ENCODE results near the gene C4orf36. TPM values are rescaled to one million over a fixed set of nuclear protein-coding genes. Genes with fewer than 3 reads are reported as not detected.

C4orf36 gene
- total and polyA plus RNA-seq, 2 donors: 0.42 to 0.82 TPM

DNA sequence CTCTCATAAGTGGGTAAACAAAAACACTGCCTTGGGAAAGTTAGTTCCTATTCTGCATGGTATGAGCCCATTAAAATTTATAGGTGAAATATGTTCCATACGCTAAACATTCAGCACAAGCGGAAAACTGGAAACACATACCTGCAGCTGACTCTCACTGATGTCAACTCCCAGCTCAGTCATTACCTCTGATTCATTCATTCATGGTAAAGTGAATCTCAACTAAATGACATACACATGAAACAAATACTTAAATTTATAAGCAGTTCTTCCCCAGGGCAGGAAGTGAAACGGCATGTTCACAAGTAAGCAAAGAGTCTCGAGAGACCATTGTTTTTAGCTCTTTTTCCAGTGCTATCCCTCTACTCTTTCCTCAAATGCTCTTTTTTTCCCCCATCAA is 44.7 kb downstream of the C4orf36 start:
- Histone ChIP-seq H3K36me3 (ENCODE audit: control insufficient read depth in 2 of 2, insufficient read depth in 2 of 2, low read length in 1 of 2) (no peaks in the 10 kb centered on the region), H3K4me1 (ENCODE audit: control insufficient read depth in 2 of 2, insufficient read depth in 2 of 2, low read length in 2 of 2) (no peaks in the 10 kb centered on the region), H3K4me3 (ENCODE audit: low read length in 2 of 2) (no peak overlapping the region), H3K27ac (ENCODE audit: low read depth in 1 of 2, low read length in 1 of 2) (no peak overlapping the region), H3K27me3 (ENCODE audit: control insufficient read depth in 2 of 2, insufficient read depth in 1 of 2, low read length in 1 of 2) (no peaks in the 10 kb centered on the region), H3K9me3 (ENCODE audit: control insufficient read depth in 2 of 2, insufficient read depth in 1 of 2, low read length in 1 of 2) (no peaks in the 10 kb centered on the region)
- WGBS: 93% methylated on average over 4 of the region's 4 CpGs
- no peak for DNase-seq (ENCODE audit: low read depth in 6 of 9, low spot score in 9 of 9)

GRCh38 chr4:86846921-86847320 is 45.3 kb downstream of the C4orf36 start:
- no peak overlapping the region for H3K27ac ChIP-seq (ENCODE audit: low read depth in 1 of 2, low read length in 1 of 2)
- no peak for DNase-seq (ENCODE audit: low read depth in 6 of 9, low spot score in 9 of 9)
- H3K36me3 ChIP-seq (ENCODE audit: control insufficient read depth in 2 of 2, insufficient read depth in 2 of 2, low read length in 1 of 2): no peaks in the 10 kb centered on the region
- no peaks in the 10 kb centered on the region for H3K4me1 ChIP-seq (ENCODE audit: control insufficient read depth in 2 of 2, insufficient read depth in 2 of 2, low read length in 2 of 2)
- H3K4me3 ChIP-seq (ENCODE audit: low read length in 2 of 2): no peak overlapping the region
- H3K27me3 ChIP-seq (ENCODE audit: control insufficient read depth in 2 of 2, insufficient read depth in 1 of 2, low read length in 1 of 2): no peaks in the 10 kb centered on the region
- H3K9me3 ChIP-seq (ENCODE audit: control insufficient read depth in 2 of 2, insufficient read depth in 1 of 2, low read length in 1 of 2): no peaks in the 10 kb centered on the region

DNA sequence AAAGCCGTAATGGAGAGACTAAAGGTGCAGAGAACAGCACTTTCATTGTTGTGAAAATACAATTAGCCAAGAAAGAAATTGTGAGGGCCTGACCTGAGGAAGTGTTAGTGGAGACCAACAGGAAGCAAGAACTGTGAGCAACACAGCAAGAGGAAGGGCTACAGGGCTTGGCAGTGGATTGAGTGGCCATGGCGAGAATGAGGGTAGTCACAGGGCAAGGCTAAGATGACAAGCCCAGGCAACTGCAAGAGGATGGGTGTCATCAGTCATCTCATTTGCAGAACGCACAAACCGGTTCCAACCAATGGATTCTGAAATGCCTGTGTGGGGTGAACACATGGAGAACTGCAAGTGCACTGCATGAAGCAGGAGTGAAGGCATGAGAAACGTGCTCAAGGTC is 46.6 kb downstream of the C4orf36 start:
- H3K4me1 ChIP-seq (ENCODE audit: control insufficient read depth in 2 of 2, insufficient read depth in 2 of 2, low read length in 2 of 2): no peaks in the 10 kb centered on the region
- 94% methylated on average over 5 of the region's 5 CpGs for WGBS
- no peaks in the 10 kb centered on the region for H3K36me3 ChIP-seq (ENCODE audit: control insufficient read depth in 2 of 2, insufficient read depth in 2 of 2, low read length in 1 of 2)
- H3K27ac ChIP-seq (ENCODE audit: low read depth in 1 of 2, low read length in 1 of 2): no peak overlapping the region
- no peaks in the 10 kb centered on the region for H3K9me3 ChIP-seq (ENCODE audit: control insufficient read depth in 2 of 2, insufficient read depth in 1 of 2, low read length in 1 of 2)
- DNase-seq (ENCODE audit: low read depth in 6 of 9, low spot score in 9 of 9): no peak
- H3K4me3 ChIP-seq (ENCODE audit: low read length in 2 of 2): no peak overlapping the region
- no peaks in the 10 kb centered on the region for H3K27me3 ChIP-seq (ENCODE audit: control insufficient read depth in 2 of 2, insufficient read depth in 1 of 2, low read length in 1 of 2)

GRCh38 chr4:86841309-86841708 is 50.9 kb downstream of the C4orf36 start:
- no peak for DNase-seq (ENCODE audit: low read depth in 6 of 9, low spot score in 9 of 9)
- no peaks in the 10 kb centered on the region for H3K4me1 ChIP-seq (ENCODE audit: control insufficient read depth in 2 of 2, insufficient read depth in 2 of 2, low read length in 2 of 2)
- no peaks in the 10 kb centered on the region for H3K27me3 ChIP-seq (ENCODE audit: control insufficient read depth in 2 of 2, insufficient read depth in 1 of 2, low read length in 1 of 2)
- 92% methylated on average over 1 of the region's 1 CpG for WGBS
- no peaks in the 10 kb centered on the region for H3K9me3 ChIP-seq (ENCODE audit: control insufficient read depth in 2 of 2, insufficient read depth in 1 of 2, low read length in 1 of 2)
- no peak overlapping the region for H3K27ac ChIP-seq (ENCODE audit: low read depth in 1 of 2, low read length in 1 of 2)
- no peak overlapping the region for H3K4me3 ChIP-seq (ENCODE audit: low read length in 2 of 2)
- H3K36me3 ChIP-seq (ENCODE audit: control insufficient read depth in 2 of 2, insufficient read depth in 2 of 2, low read length in 1 of 2): no peaks in the 10 kb centered on the region

- Histone ChIP-seq H3K4me1 (ENCODE audit: control insufficient read depth in 2 of 2, insufficient read depth in 2 of 2, low read length in 2 of 2) (no peaks in the 10 kb centered on the region), H3K9me3 (ENCODE audit: control insufficient read depth in 2 of 2, insufficient read depth in 1 of 2, low read length in 1 of 2) (no peaks in the 10 kb centered on the region), H3K27me3 (ENCODE audit: control insufficient read depth in 2 of 2, insufficient read depth in 1 of 2, low read length in 1 of 2) (no peaks in the 10 kb centered on the region), H3K4me3 (ENCODE audit: low read length in 2 of 2) (no peak overlapping the region), H3K27ac (ENCODE audit: low read depth in 1 of 2, low read length in 1 of 2) (no peak overlapping the region), H3K36me3 (ENCODE audit: control insufficient read depth in 2 of 2, insufficient read depth in 2 of 2, low read length in 1 of 2) (no peaks in the 10 kb centered on the region)
- 100% methylated on average over 1 of the region's 1 CpG for WGBS
- DNase-seq (ENCODE audit: low read depth in 6 of 9, low spot score in 9 of 9): no peak
Observed at GRCh38 chr4:86840858-86841257, 51.4 kb downstream of the C4orf36 start.

- no peaks in the 10 kb centered on the region for H3K36me3 ChIP-seq (ENCODE audit: control insufficient read depth in 2 of 2, insufficient read depth in 2 of 2, low read length in 1 of 2)
- H3K9me3 ChIP-seq (ENCODE audit: control insufficient read depth in 2 of 2, insufficient read depth in 1 of 2, low read length in 1 of 2): no peaks in the 10 kb centered on the region
- no peak overlapping the region for H3K4me3 ChIP-seq (ENCODE audit: low read length in 2 of 2)
- H3K27me3 ChIP-seq (ENCODE audit: control insufficient read depth in 2 of 2, insufficient read depth in 1 of 2, low read length in 1 of 2): no peaks in the 10 kb centered on the region
- 90% methylated on average over 5 of the region's 5 CpGs for WGBS
- no peak overlapping the region for H3K27ac ChIP-seq (ENCODE audit: low read depth in 1 of 2, low read length in 1 of 2)
- no peaks in the 10 kb centered on the region for H3K4me1 ChIP-seq (ENCODE audit: control insufficient read depth in 2 of 2, insufficient read depth in 2 of 2, low read length in 2 of 2)
- DNase-seq (ENCODE audit: low read depth in 6 of 9, low spot score in 9 of 9): no peak
Observed at GRCh38 chr4:86837691-86838503, 54.3 kb downstream of the C4orf36 start.

GRCh38 chr4:86835677-86836076 is 56.5 kb downstream of the C4orf36 start:
- H3K4me1 ChIP-seq (ENCODE audit: control insufficient read depth in 2 of 2, insufficient read depth in 2 of 2, low read length in 2 of 2): no peaks in the 10 kb centered on the region
- WGBS: 63% methylated on average over 3 of the region's 3 CpGs
- no peak overlapping the region for H3K27ac ChIP-seq (ENCODE audit: low read depth in 1 of 2, low read length in 1 of 2)

DNA sequence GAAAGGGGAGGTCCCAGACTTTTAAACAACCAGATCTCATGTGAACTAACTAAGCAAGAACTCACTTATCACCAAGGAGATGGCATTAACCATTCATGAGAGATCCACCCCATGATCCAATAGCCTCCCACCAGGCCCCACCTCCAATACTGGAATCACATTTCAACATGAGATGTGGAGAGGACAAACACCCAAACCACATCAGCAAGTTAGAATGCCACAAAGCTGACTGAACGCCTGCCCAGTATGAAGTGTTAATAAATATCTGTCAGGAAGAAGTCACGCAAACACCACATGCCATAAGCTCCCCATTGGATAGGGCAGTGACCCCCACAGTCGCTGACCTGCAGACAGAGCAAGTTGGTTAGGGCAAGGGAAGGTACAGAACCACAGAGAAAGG is 57.3 kb downstream of the C4orf36 start:
- H3K9me3 ChIP-seq (ENCODE audit: control insufficient read depth in 2 of 2, insufficient read depth in 1 of 2, low read length in 1 of 2): peaks cover 0 to 2% of the 10 kb centered on the region in 2 donors
- no peaks in the 10 kb centered on the region for H3K4me1 ChIP-seq (ENCODE audit: control insufficient read depth in 2 of 2, insufficient read depth in 2 of 2, low read length in 2 of 2)
- no peaks in the 10 kb centered on the region for H3K27me3 ChIP-seq (ENCODE audit: control insufficient read depth in 2 of 2, insufficient read depth in 1 of 2, low read length in 1 of 2)
- WGBS: 96% methylated on average over 3 of the region's 3 CpGs
- no peak for DNase-seq (ENCODE audit: low read depth in 6 of 9, low spot score in 9 of 9)
- H3K4me3 ChIP-seq (ENCODE audit: low read length in 2 of 2): no peak overlapping the region
- no peaks in the 10 kb centered on the region for H3K36me3 ChIP-seq (ENCODE audit: control insufficient read depth in 2 of 2, insufficient read depth in 2 of 2, low read length in 1 of 2)
- no peak overlapping the region for H3K27ac ChIP-seq (ENCODE audit: low read depth in 1 of 2, low read length in 1 of 2)

More at GRCh38 chr4:86835677-86836076, 56.5 kb downstream of the C4orf36 start:
- H3K9me3 ChIP-seq (ENCODE audit: control insufficient read depth in 2 of 2, insufficient read depth in 1 of 2, low read length in 1 of 2): no peaks in the 10 kb centered on the region
- no peak for DNase-seq (ENCODE audit: low read depth in 6 of 9, low spot score in 9 of 9)
- H3K36me3 ChIP-seq (ENCODE audit: control insufficient read depth in 2 of 2, insufficient read depth in 2 of 2, low read length in 1 of 2): no peaks in the 10 kb centered on the region
- H3K27me3 ChIP-seq (ENCODE audit: control insufficient read depth in 2 of 2, insufficient read depth in 1 of 2, low read length in 1 of 2): no peaks in the 10 kb centered on the region
- no peak overlapping the region for H3K4me3 ChIP-seq (ENCODE audit: low read length in 2 of 2)

- Histone ChIP-seq H3K4me1 (ENCODE audit: control insufficient read depth in 2 of 2, insufficient read depth in 2 of 2, low read length in 2 of 2) (no peaks in the 10 kb centered on the region), H3K9me3 (ENCODE audit: control insufficient read depth in 2 of 2, insufficient read depth in 1 of 2, low read length in 1 of 2) (peaks cover 0 to 2% of the 10 kb centered on the region in 2 donors), H3K36me3 (ENCODE audit: control insufficient read depth in 2 of 2, insufficient read depth in 2 of 2, low read length in 1 of 2) (no peaks in the 10 kb centered on the region), H3K27ac (ENCODE audit: low read depth in 1 of 2, low read length in 1 of 2) (no peak overlapping the region), H3K4me3 (ENCODE audit: low read length in 2 of 2) (no peak overlapping the region), H3K27me3 (ENCODE audit: control insufficient read depth in 2 of 2, insufficient read depth in 1 of 2, low read length in 1 of 2) (no peaks in the 10 kb centered on the region)
- DNase-seq (ENCODE audit: low read depth in 6 of 9, low spot score in 9 of 9): no peak
- WGBS: 97% methylated on average over 1 of the region's 1 CpG
Observed at GRCh38 chr4:86833615-86834014, 58.6 kb downstream of the C4orf36 start.
